OCI-LY7 (cell line): ENCODE data around the gene NOL12.

Source experiments
- CTCF ChIP-seq: fragments of 200-600 bp; sonication (generic); conservative IDR thresholded peaks from 2 replicates; pipeline ENCODE4 v1.5.1; 2014; ENCODE audit warnings: mild to moderate bottlenecking, antibody characterized with exemption, low read length, moderate library complexity, mixed read lengths
- EZH2phosphoT487 ChIP-seq: fragments of 200-600 bp; sonication (generic); IDR thresholded peaks from 2 replicates; pipeline ENCODE4 v1.6.1; 2018; ENCODE audit warnings: low read depth, borderline replicate concordance, mild to moderate bottlenecking, mixed run types, antibody characterized with exemption, low read length, moderate library complexity, mixed read lengths

DNA sequence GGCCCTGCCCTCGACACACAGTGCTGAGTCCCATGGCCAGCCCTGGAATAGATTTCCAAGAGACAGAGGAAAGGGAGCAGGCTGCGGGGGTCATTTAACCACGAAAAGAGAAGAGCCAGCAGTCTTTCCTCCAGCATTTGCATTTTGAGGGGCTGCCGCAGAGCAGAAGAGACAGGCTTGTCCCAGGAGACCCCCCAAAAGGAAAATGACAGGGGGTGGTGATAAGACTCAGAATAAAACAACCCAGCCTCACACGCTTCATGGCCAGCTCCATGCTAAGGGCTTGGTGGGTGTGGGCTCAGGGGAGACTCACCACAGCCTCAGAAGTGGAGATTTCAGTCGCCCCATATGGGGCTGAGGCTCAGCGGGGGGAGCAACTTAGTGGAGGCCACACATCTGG is 27.6 kb downstream of the NOL12 start:
- TF ChIP-seq CTCF (no peak), EZH2phosphoT487 (no peak)
